Hypothalamus (tissue), 51 donors: ENCODE results near the gene FSIP1.

Experiments used
- DNase-seq, 51 donors: peaks; one replicate each; lab custom pipeline; 2025; lab: John Stamatoyannopoulos, UW

The FSIP1 gene

GRCh38 chr15:39767921-39768320 is 14.7 kb downstream of the FSIP1 start:
- no peak for DNase-seq

GRCh38 chr15:39761006-39761405 is 21.6 kb downstream of the FSIP1 start:
- no peak for DNase-seq

GRCh38 chr15:39756806-39757522 is 25.7 kb downstream of the FSIP1 start:
- peak in 1 of 51 donors; percentile 45 for DNase-seq

GRCh38 chr15:39752991-39753390 is 29.6 kb downstream of the FSIP1 start:
- DNase-seq, result no peak

- DNase-seq, result no peak
Measured at GRCh38 chr15:39752246-39752645, 30.4 kb downstream of the FSIP1 start.

- no peak for DNase-seq
Measured at GRCh38 chr15:39748276-39748675, 34.4 kb downstream of the FSIP1 start.

GRCh38 chr15:39747326-39747725 is 35.3 kb downstream of the FSIP1 start:
- no peak for DNase-seq

GRCh38 chr15:39746714-39747276 is 35.8 kb downstream of the FSIP1 start:
- DNase-seq, result no peak

- DNase-seq, result no peak
Measured at GRCh38 chr15:39746176-39746575, 36.5 kb downstream of the FSIP1 start.

- no peak for DNase-seq
Measured at GRCh38 chr15:39745415-39745814, 37.2 kb downstream of the FSIP1 start.

GRCh38 chr15:39744334-39745103 is 38.1 kb downstream of the FSIP1 start:
- no peak for DNase-seq

GRCh38 chr15:39743611-39744010 is 39.0 kb downstream of the FSIP1 start:
- DNase-seq, result no peak

- DNase-seq, result peak in 1 of 51 donors; percentile 4
Measured at GRCh38 chr15:39741258-39741657, 41.4 kb downstream of the FSIP1 start.

GRCh38 chr15:39738998-39739397 is 43.6 kb downstream of the FSIP1 start:
- DNase-seq, result no peak

GRCh38 chr15:39737196-39737550 is 45.5 kb downstream of the FSIP1 start:
- no peak for DNase-seq

GRCh38 chr15:39736412-39737195 is 46.0 kb downstream of the FSIP1 start:
- DNase-seq, result no peak

- DNase-seq, result no peak
Measured at GRCh38 chr15:39735120-39735717, 47.4 kb downstream of the FSIP1 start.

GRCh38 chr15:39731266-39731665 is 51.4 kb downstream of the FSIP1 start:
- no peak for DNase-seq

- no peak for DNase-seq
Measured at GRCh38 chr15:39730552-39730951, 52.1 kb downstream of the FSIP1 start.

- no peak for DNase-seq
Measured at GRCh38 chr15:39729500-39729899, 53.1 kb downstream of the FSIP1 start.

- DNase-seq, result no peak
Measured at GRCh38 chr15:39728845-39729244, 53.8 kb downstream of the FSIP1 start.
